Uterus (tissue), 4 donors: ENCODE measurements around the gene MRGPRG. TPM values are rescaled to one million over a fixed set of nuclear protein-coding genes. Genes with fewer than 3 reads are reported as not detected.

ENCODE experiments used
- DNase-seq, 2 donors: peaks; one replicate each; pipeline ENCODE4 v3.0.0-alpha.2; 2019 to 2020
- H3K27ac ChIP-seq, 2 donors: fragments of 200-600 bp; sonication (generic); 1 replicate in 1 of 2; 2 replicates in 1 of 2; pipeline ENCODE4 v1.5.1; 2016 to 2018
- H3K27me3 ChIP-seq, 2 donors: fragments of 200-600 bp; sonication (generic); one replicate each; pipeline ENCODE4 v1.5.1; 2018 to 2019; ENCODE audit warnings: control low read depth in 1 of 2
- H3K36me3 ChIP-seq, 2 donors: fragments of 200-600 bp; sonication (generic); one replicate each; pipeline ENCODE4 v1.5.1; 2019; ENCODE audit warnings: control low read depth in 1 of 2
- H3K4me1 ChIP-seq, 2 donors: fragments of 200-600 bp; sonication (generic); one replicate each; pipeline ENCODE4 v1.5.1; 2018 to 2019; ENCODE audit warnings: control low read depth in 1 of 2
- H3K4me3 ChIP-seq, 2 donors: fragments of 200-600 bp; sonication (generic); 1 replicate in 1 of 2; 2 replicates in 1 of 2; pipeline ENCODE4 v1.5.1; 2018 to 2019; ENCODE audit warnings: mild to moderate bottlenecking in 1 of 2
- H3K9me3 ChIP-seq, 2 donors: fragments of 200-600 bp; sonication (generic); one replicate each; pipeline ENCODE4 v1.5.1; 2019; ENCODE audit warnings: control low read depth in 1 of 2
- POLR2A ChIP-seq, 2 donors: fragments of 450-650 bp; IDR thresholded peaks; one replicate each; pipeline ENCODE4 v1.6.1; 2016; ENCODE audit warnings: antibody characterized with exemption in 2 of 2, mild to moderate bottlenecking in 1 of 2, moderate library complexity in 1 of 2
- intact Hi-C: fragments of 100-400 bp; cut with DNase I; formaldehyde crosslinking; loops from one replicate; pipeline ENCODE4 v1.15.1; 2023; ENCODE audit warnings: low total_unique reads
- total RNA-seq, 4 donors: library from RNA; depleted of rRNA in 3 of 4; stranded (reverse); fragments of >200 nt in 3 of 4; gene quantifications; one replicate each; pipeline versions ENCODE4 v1.1.0 to v1.2.4, GENCODE V29; 2014 to 2023
- TF ChIP-seq, protein P1 (sequence below), 4 experiments: fragments of 200-600 bp in 2 of 4; fragments of 450-650 bp in 2 of 4; sonication (generic) in 2 of 4; IDR thresholded peaks; one replicate each; pipeline ENCODE4 v1.5.1; 2016 to 2019; ENCODE audit warnings: antibody characterized with exemption in 4 of 4, mild to moderate bottlenecking in 2 of 4, moderate library complexity in 1 of 4
- donor health status: DM: yes; HTN: yes; CAD: no.

The MRGPRG gene
- total RNA-seq, 4 donors from 2014 or later: not detected

GRCh38 chr11:3174387-3174786 lies 44.2 kb downstream of the MRGPRG start:
- no peaks in the 10 kb centered on the region for H3K4me1 ChIP-seq
- no peaks in the 10 kb centered on the region for H3K9me3 ChIP-seq
- intact Hi-C loops: no loop called here
- no peak overlapping the region for H3K4me3 ChIP-seq
- no peak for TF ChIP-seq POLR2A (IDR thresholded peaks at IDR 0.05)
- TF ChIP-seq, protein P1, sequence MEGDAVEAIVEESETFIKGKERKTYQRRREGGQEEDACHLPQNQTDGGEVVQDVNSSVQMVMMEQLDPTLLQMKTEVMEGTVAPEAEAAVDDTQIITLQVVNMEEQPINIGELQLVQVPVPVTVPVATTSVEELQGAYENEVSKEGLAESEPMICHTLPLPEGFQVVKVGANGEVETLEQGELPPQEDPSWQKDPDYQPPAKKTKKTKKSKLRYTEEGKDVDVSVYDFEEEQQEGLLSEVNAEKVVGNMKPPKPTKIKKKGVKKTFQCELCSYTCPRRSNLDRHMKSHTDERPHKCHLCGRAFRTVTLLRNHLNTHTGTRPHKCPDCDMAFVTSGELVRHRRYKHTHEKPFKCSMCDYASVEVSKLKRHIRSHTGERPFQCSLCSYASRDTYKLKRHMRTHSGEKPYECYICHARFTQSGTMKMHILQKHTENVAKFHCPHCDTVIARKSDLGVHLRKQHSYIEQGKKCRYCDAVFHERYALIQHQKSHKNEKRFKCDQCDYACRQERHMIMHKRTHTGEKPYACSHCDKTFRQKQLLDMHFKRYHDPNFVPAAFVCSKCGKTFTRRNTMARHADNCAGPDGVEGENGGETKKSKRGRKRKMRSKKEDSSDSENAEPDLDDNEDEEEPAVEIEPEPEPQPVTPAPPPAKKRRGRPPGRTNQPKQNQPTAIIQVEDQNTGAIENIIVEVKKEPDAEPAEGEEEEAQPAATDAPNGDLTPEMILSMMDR (IDR thresholded peaks at IDR 0.05): no peak
- no peak overlapping the region for H3K27ac ChIP-seq
- no peaks in the 10 kb centered on the region for H3K27me3 ChIP-seq
- no peak for DNase-seq
- H3K36me3 ChIP-seq: no peaks in the 10 kb centered on the region

DNA sequence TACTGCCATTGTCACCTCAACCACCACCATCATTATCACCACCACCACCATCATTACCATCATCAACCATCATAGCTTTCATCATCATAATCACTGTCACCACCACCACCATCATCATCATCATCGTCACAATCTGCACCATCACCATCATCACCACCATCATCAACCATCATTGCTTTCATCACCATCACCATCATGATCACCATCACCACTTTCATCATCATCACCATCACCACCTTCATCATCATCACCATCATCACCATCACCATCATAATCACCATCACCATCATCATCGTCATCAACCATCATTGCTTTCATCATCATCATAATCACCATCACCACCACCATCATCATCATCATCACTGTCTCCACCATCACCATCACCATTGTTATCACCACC lies 44.8 kb downstream of the MRGPRG start:
- TF ChIP-seq, protein P1 (IDR thresholded peaks at IDR 0.05): no peak
- no peak for TF ChIP-seq POLR2A (IDR thresholded peaks at IDR 0.05)
- Histone ChIP-seq H3K4me3 (no peak overlapping the region), H3K4me1 (no peaks in the 10 kb centered on the region), H3K9me3 (no peaks in the 10 kb centered on the region), H3K27ac (no peak overlapping the region), H3K27me3 (no peaks in the 10 kb centered on the region), H3K36me3 (no peaks in the 10 kb centered on the region)
- intact Hi-C loops: no loop called here
- no peak for DNase-seq

- H3K36me3 ChIP-seq: no peaks in the 10 kb centered on the region
- no peak overlapping the region for H3K4me3 ChIP-seq
- H3K27me3 ChIP-seq: no peaks in the 10 kb centered on the region
- H3K27ac ChIP-seq: no peak overlapping the region
- H3K4me1 ChIP-seq: no peaks in the 10 kb centered on the region
- no peaks in the 10 kb centered on the region for H3K9me3 ChIP-seq
- intact Hi-C loops: no loop called here
- TF ChIP-seq POLR2A (IDR thresholded peaks at IDR 0.05): no peak
- TF ChIP-seq, protein P1 (IDR thresholded peaks at IDR 0.05): no peak
- no peak for DNase-seq
These were observed 46.6 kb downstream of the MRGPRG start for GRCh38 chr11:3171931-3172560.

GRCh38 chr11:3170756-3171650 lies 47.6 kb downstream of the MRGPRG start:
- Histone ChIP-seq H3K4me3 (no peak overlapping the region), H3K4me1 (no peaks in the 10 kb centered on the region), H3K27me3 (no peaks in the 10 kb centered on the region), H3K9me3 (no peaks in the 10 kb centered on the region), H3K36me3 (no peaks in the 10 kb centered on the region), H3K27ac (no peak overlapping the region)
- no peak for DNase-seq
- intact Hi-C loops: no loop called here
- no peak for TF ChIP-seq POLR2A (IDR thresholded peaks at IDR 0.05)
- TF ChIP-seq, protein P1 (IDR thresholded peaks at IDR 0.05): no peak
